ENCODE measurements around the gene ERF.

Gene ERF

GRCh38 chr19:42286349-42287016, 31.6 kb upstream of the ERF start:
- H3K36me3 Mint-ChIP-seq (ENCODE audit: low read depth) = peaks cover 4% of the 10 kb centered on the region
- TF ChIP-seq CTCF (IDR thresholded peaks at IDR 0.05; ENCODE audit: unreplicated experiment in 3 of 3) = no peak
- H3K27ac Mint-ChIP-seq = peak overlapping the region; percentile 89 to 98 (median 97)

GRCh38 chr19:42285988-42286348, 31.0 kb upstream of the ERF start:
- H3K36me3 Mint-ChIP-seq (ENCODE audit: low read depth) = no peaks in the 10 kb centered on the region
- H3K4me3 Mint-ChIP-seq = peak overlapping the region; percentile 94 to 99 (median 99)
- peaks cover 17% of the 10 kb centered on the region for H3K4me1 Mint-ChIP-seq
- H3K27me3 Mint-ChIP-seq (ENCODE audit: low read depth) = peaks cover 4% of the 10 kb centered on the region
- peak overlapping the region; percentile 89 to 98 (median 97) for H3K27ac Mint-ChIP-seq
- TF ChIP-seq CTCF (IDR thresholded peaks at IDR 0.05; ENCODE audit: unreplicated experiment in 3 of 3) = no peak
- H3K9me3 Mint-ChIP-seq = no peaks in the 10 kb centered on the region

More at GRCh38 chr19:42286349-42287016, 31.6 kb upstream of the ERF start:
- Mint-ChIP-seq H3K27me3 (ENCODE audit: low read depth) (peaks cover 4% of the 10 kb centered on the region), H3K4me1 (peaks cover 20% of the 10 kb centered on the region), H3K9me3 (no peaks in the 10 kb centered on the region), H3K4me3 (peak overlapping the region; percentile 94 to 99 (median 99))

GRCh38 chr19:42285541-42285941, 30.6 kb upstream of the ERF start:
- Mint-ChIP-seq H3K27ac (peak overlapping the region; percentile 89 to 98 (median 97)), H3K4me3 (peak overlapping the region; percentile 94 to 99 (median 99)), H3K4me1 (peaks cover 17% of the 10 kb centered on the region), H3K36me3 (ENCODE audit: low read depth) (no peaks in the 10 kb centered on the region), H3K9me3 (no peaks in the 10 kb centered on the region), H3K27me3 (ENCODE audit: low read depth) (peaks cover 4% of the 10 kb centered on the region)
- TF ChIP-seq CTCF (IDR thresholded peaks at IDR 0.05; ENCODE audit: unreplicated experiment in 3 of 3) = no peak

- peaks cover 4% of the 10 kb centered on the region for H3K27me3 Mint-ChIP-seq (ENCODE audit: low read depth)
- H3K4me1 Mint-ChIP-seq = peaks cover 17% of the 10 kb centered on the region
- TF ChIP-seq CTCF (IDR thresholded peaks at IDR 0.05; ENCODE audit: unreplicated experiment in 3 of 3) = no peak
- H3K27ac Mint-ChIP-seq = peak overlapping the region; percentile 89 to 98 (median 97)
- H3K36me3 Mint-ChIP-seq (ENCODE audit: low read depth) = no peaks in the 10 kb centered on the region
- H3K4me3 Mint-ChIP-seq = peak overlapping the region; percentile 94 to 99 (median 99)
- H3K9me3 Mint-ChIP-seq = no peaks in the 10 kb centered on the region
Measured at GRCh38 chr19:42284591-42285341, 29.8 kb upstream of the ERF start.

- H3K27ac Mint-ChIP-seq = no peak overlapping the region
- no peak overlapping the region for H3K4me3 Mint-ChIP-seq
- H3K27me3 Mint-ChIP-seq (ENCODE audit: low read depth) = peaks cover 4% of the 10 kb centered on the region
Measured at GRCh38 chr19:42284066-42284501, 29.2 kb upstream of the ERF start.

More at GRCh38 chr19:42284066-42284501, 29.2 kb upstream of the ERF start:
- TF ChIP-seq CTCF (IDR thresholded peaks at IDR 0.05; ENCODE audit: unreplicated experiment in 3 of 3) = no peak
- no peaks in the 10 kb centered on the region for H3K36me3 Mint-ChIP-seq (ENCODE audit: low read depth)
- peaks cover 24% of the 10 kb centered on the region for H3K4me1 Mint-ChIP-seq
- H3K9me3 Mint-ChIP-seq = no peaks in the 10 kb centered on the region
